HG03432 (cell line): ENCODE measurements around the gene THAP8.

Source experiments
- ATAC-seq: cut with Tn5 transposase; IDR thresholded peaks from one replicate; pipeline ENCODE4 v1.9.1; 2021; ENCODE audit warnings: mild to moderate bottlenecking, moderate library complexity; ENCODE audit not compliant: unreplicated experiment

The THAP8 gene

GRCh38 chr19:36030264-36031148 is 23.6 kb downstream of the THAP8 start:
- no peak for ATAC-seq

- no peak for ATAC-seq
Observed at GRCh38 chr19:36028313-36029041, 25.6 kb downstream of the THAP8 start.

GRCh38 chr19:36027696-36028095 is 26.4 kb downstream of the THAP8 start:
- no peak for ATAC-seq

GRCh38 chr19:36026091-36026876 is 27.8 kb downstream of the THAP8 start:
- no peak for ATAC-seq

GRCh38 chr19:36025541-36025940 is 28.5 kb downstream of the THAP8 start:
- no peak for ATAC-seq

GRCh38 chr19:36023432-36023831 is 30.7 kb downstream of the THAP8 start:
- ATAC-seq = no peak

GRCh38 chr19:36019061-36019670 is 34.9 kb downstream of the THAP8 start:
- ATAC-seq = no peak

- peak; percentile 94 for ATAC-seq
Observed at GRCh38 chr19:36014012-36014924, 39.8 kb downstream of the THAP8 start, which contains the start of gene ALKBH6. Gene ALKBH6, minus strand, starts transcription at chr19:36014213. Its CDS starts 816 bp downstream, at chr19:36013397.

GRCh38 chr19:36013280-36014011 is 40.6 kb downstream of the THAP8 start:
- no peak for ATAC-seq

- no peak for ATAC-seq
Observed at GRCh38 chr19:36010402-36010801, 43.7 kb downstream of the THAP8 start.

- ATAC-seq = no peak
Observed at GRCh38 chr19:36009633-36010379, 44.3 kb downstream of the THAP8 start.

- no peak for ATAC-seq
Observed at GRCh38 chr19:36009220-36009619, 44.9 kb downstream of the THAP8 start.

- ATAC-seq = no peak
Observed at GRCh38 chr19:36008336-36008978, 45.6 kb downstream of the THAP8 start, which contains the start of gene SYNE4. Gene SYNE4, minus strand, starts transcription at chr19:36008813. Its CDS starts 132 bp downstream, at chr19:36008681.

GRCh38 chr19:36006955-36007354 is 47.1 kb downstream of the THAP8 start:
- ATAC-seq = no peak

GRCh38 chr19:36003284-36003683 is 50.8 kb downstream of the THAP8 start:
- no peak for ATAC-seq

- no peak for ATAC-seq
Observed at GRCh38 chr19:36001605-36002004, 52.5 kb downstream of the THAP8 start.

GRCh38 chr19:35996777-35997176 is 57.3 kb downstream of the THAP8 start:
- ATAC-seq = no peak
